Panc1 (cell line): ENCODE data around the gene UBE2Q1. TPM values are rescaled to one million over a fixed set of nuclear protein-coding genes. Genes with fewer than 3 reads are reported as not detected.

Source experiments
- ATAC-seq: fragments of 200-7000 bp; cut with Tn5 transposase; 2 replicates; pipeline ENCODE4 v1.9.1; 2020; ENCODE audit warnings: mild to moderate bottlenecking, moderate library complexity
- BruUV-seq: library from RNA; stranded (reverse); fragments of 400-500 nt; replicated peaks from 2 replicates; lab custom pipeline; 2021; lab: Mats Ljungman, UMichigan
- CTCF ChIA-PET: fragments of 300-600 bp; sonication (Branson Sonifier 250); formaldehyde crosslinking; loops from one replicate; lab custom pipeline; 2022; ENCODE audit warnings: antibody characterized with exemption; lab: Charles Lee
- POLR2A ChIA-PET: fragments of 300-600 bp; sonication (Branson Sonifier 250); formaldehyde crosslinking; loops from one replicate; lab custom pipeline; 2022; ENCODE audit warnings: antibody characterized with exemption; lab: Charles Lee
- DNase-seq: peaks from one replicate; pipeline ENCODE4 v3.0.0-alpha.2; 2010; ENCODE audit warnings: low read depth, low spot score
- H3K27ac ChIP-seq: 2 replicates; pipeline ENCODE4 v1.5.1; 2011; ENCODE audit warnings: mild to moderate bottlenecking, low read length, inconsistent platforms
- H3K27me3 ChIP-seq: fragments of 200-500 bp; sonication (Bioruptor generic); 2 replicates; pipeline ENCODE4 v1.6.0; 2014; ENCODE audit warnings: low read length, inconsistent platforms; ENCODE audit not compliant: control insufficient read depth, insufficient read depth
- H3K36me3 ChIP-seq: fragments of 200-500 bp; sonication (Bioruptor generic); 2 replicates; pipeline ENCODE4 v1.5.1; 2014; ENCODE audit warnings: inconsistent platforms, mild to moderate bottlenecking, low read length, moderate library complexity; ENCODE audit not compliant: control insufficient read depth, insufficient read depth
- H3K4me1 ChIP-seq: 2 replicates; pipeline ENCODE4 v1.5.1; 2011; ENCODE audit warnings: inconsistent platforms, mild to moderate bottlenecking, low read length, moderate library complexity; ENCODE audit not compliant: control insufficient read depth, insufficient read depth
- H3K4me3 ChIP-seq, 2 experiments: 2 replicates each; pipeline ENCODE4 v1.5.1; 2011 to 2012; ENCODE audit warnings: low read depth in 2 of 2, low read length in 2 of 2, mild to moderate bottlenecking in 2 of 2, inconsistent platforms in 1 of 2, moderate library complexity in 1 of 2
- H3K9me3 ChIP-seq: fragments of 200-500 bp; sonication (Bioruptor generic); 2 replicates; pipeline ENCODE4 v1.5.1; 2014; ENCODE audit warnings: low read depth, mild to moderate bottlenecking, inconsistent platforms, low read length, moderate library complexity; ENCODE audit not compliant: control insufficient read depth, insufficient read depth
- CTCF ChIP-seq: fragments of 450-650 bp; IDR thresholded peaks from 2 replicates; pipeline ENCODE4 v1.5.1; 2017; ENCODE audit warnings: mild to moderate bottlenecking
- POLR2AphosphoS5 ChIP-seq: IDR thresholded peaks from 2 replicates; pipeline ENCODE4 v1.6.1; 2012; ENCODE audit warnings: mild to moderate bottlenecking, low read depth, low read length, moderate library complexity
- REST ChIP-seq, 2 experiments: IDR thresholded peaks; 2 replicates each; pipeline ENCODE4 v1.6.1; 2011 to 2012; ENCODE audit warnings: low read depth in 2 of 2, control low read depth in 1 of 2, low read length in 1 of 2, mild to moderate bottlenecking in 1 of 2, moderate library complexity in 1 of 2; ENCODE audit not compliant: insufficient read depth in 1 of 2
- SIN3A ChIP-seq: IDR thresholded peaks from 2 replicates; pipeline ENCODE4 v1.6.1; 2012; ENCODE audit warnings: low read depth, mild to moderate bottlenecking, low read length, moderate library complexity, borderline replicate concordance; ENCODE audit not compliant: insufficient read depth
- TCF7L2 ChIP-seq: IDR thresholded peaks from 2 replicates; pipeline ENCODE4 v1.6.1; 2011; ENCODE audit warnings: mild to moderate bottlenecking, low read depth, low read length, inconsistent platforms
- in situ Hi-C: cut with HindIII; loops from 2 replicates; pipeline ENCODE4 v1.10.0; 2016; ENCODE audit warnings: low sequenced_read_pairs, low pct_unique_long_range_greater_than_20kb
- intact Hi-C: fragments of 100-400 bp; cut with micrococcal nuclease; formaldehyde crosslinking; loops from one replicate; pipeline ENCODE4 v1.10.0; 2022; ENCODE audit not compliant: unreplicated experiment
- total RNA-seq: library from RNA; stranded (reverse); gene quantifications from one replicate; pipeline ENCODE4 v1.2.1, GENCODE V29; 2021; ENCODE audit not compliant: unreplicated experiment

UBE2Q1 gene
- total RNA-seq, 1 experiment from 2014 or later: 96.0 TPM

- Histone ChIP-seq H3K4me1 (peaks cover 12% of the 10 kb centered on the region), H3K36me3 (peaks cover 13% of the 10 kb centered on the region), H3K27me3 (no peaks in the 10 kb centered on the region), H3K9me3 (no peaks in the 10 kb centered on the region), H3K4me3 (no peak overlapping the region), H3K27ac (no peak overlapping the region)
- ChIA-PET POLR2A (no interaction called here), CTCF (no interaction called here)
- intact Hi-C loops (no loop called here), in situ Hi-C loops (no loop called here)
- DNase-seq: no peak
- BruUV-seq: no TSS peak
- TF ChIP-seq SIN3A (no peak), REST (IDR thresholded peaks at IDR 0.05; ENCODE audit: insufficient read depth in 1 of 2, low read depth in 2 of 2, low read length in 1 of 2) (no peak), POLR2AphosphoS5 (no peak), CTCF (no peak), TCF7L2 (no peak)
- ATAC-seq: no peak
Measured at GRCh38 chr1:154603317-154603716, 44.9 kb upstream of the UBE2Q1 start.

GRCh38 chr1:154599658-154600057 is 41.2 kb upstream of the UBE2Q1 start:
- H3K27me3 ChIP-seq: no peaks in the 10 kb centered on the region
- intact Hi-C loops (no loop called here), in situ Hi-C loops (no loop called here)
- no peak overlapping the region for H3K4me3 ChIP-seq
- ATAC-seq: 0 out of 2 replicates have a peak, but pooled peaks have one; percentile 54
- ChIA-PET POLR2A (no interaction called here), CTCF (no interaction called here)
- H3K36me3 ChIP-seq: peaks cover 27% of the 10 kb centered on the region
- H3K4me1 ChIP-seq: peaks cover under 1% of the 10 kb centered on the region; the same call in 1 of the 2 replicates
- TF ChIP-seq REST (IDR thresholded peaks at IDR 0.05; ENCODE audit: insufficient read depth in 1 of 2, low read depth in 2 of 2, low read length in 1 of 2) (no peak), TCF7L2 (no peak), SIN3A (no peak), CTCF (no peak), POLR2AphosphoS5 (no peak)
- no TSS peak for BruUV-seq
- H3K9me3 ChIP-seq: no peaks in the 10 kb centered on the region
- H3K27ac ChIP-seq: no peak overlapping the region
- no peak for DNase-seq
